Body of pancreas (tissue), 4 donors: ENCODE data around the gene CCDC190. TPM values are rescaled to one million over a fixed set of nuclear protein-coding genes. Genes with fewer than 3 reads are reported as not detected.

ENCODE experiments used
- ATAC-seq: fragments of 150-250 bp; one replicate; pipeline ENCODE4 v1.9.1; 2016
- DNase-seq, 4 donors: peaks; one replicate each; pipeline ENCODE4 v3.0.0-alpha.2; 2019
- H3K27ac ChIP-seq, 4 donors: fragments of 200-600 bp; sonication (generic); 1 replicate in 3 of 4; 2 replicates in 1 of 4; pipeline versions ENCODE4 v1.5.1 to v1.6.1; 2016 to 2019; ENCODE audit warnings: mild to moderate bottlenecking in 1 of 4, mixed read lengths in 1 of 4, moderate library complexity in 1 of 4
- H3K27me3 ChIP-seq, 2 donors: fragments of 200-600 bp; sonication (generic); one replicate each; pipeline ENCODE4 v1.6.0; 2016; ENCODE audit warnings: mild to moderate bottlenecking in 1 of 2
- H3K36me3 ChIP-seq, 2 donors: fragments of 200-600 bp; sonication (generic); replicated peaks in 1 of 2; 2 replicates each; pipeline ENCODE4 v1.5.1; 2016; ENCODE audit warnings: low read depth in 2 of 2; ENCODE audit not compliant: insufficient read depth in 1 of 2
- H3K4me1 ChIP-seq: fragments of 200-600 bp; sonication (generic); one replicate; pipeline ENCODE4 v1.6.0; 2016
- H3K4me3 ChIP-seq, 2 donors: fragments of 200-600 bp; sonication (generic); 1 replicate in 1 of 2; 2 replicates in 1 of 2; pipeline ENCODE4 v1.5.1; 2016 to 2019
- H3K9me3 ChIP-seq, 3 donors: fragments of 200-600 bp; sonication (generic); 1 replicate in 2 of 3; 2 replicates in 1 of 3; pipeline ENCODE4 v1.5.1; 2016
- POLR2A ChIP-seq, 3 donors: fragments of 450-650 bp; IDR thresholded peaks; one replicate each; pipeline ENCODE4 v1.6.1; 2016; ENCODE audit warnings: antibody characterized with exemption in 3 of 3, mild to moderate bottlenecking in 2 of 3
- WGBS, 2 donors: methylation state at CpG; one replicate each; pipeline ENCODE4 v1.1.5; 2017; 5-methylcytosine and 5-hydroxymethylcytosine counted together
- intact Hi-C: fragments of 100-400 bp; cut with DNase I; formaldehyde crosslinking; loops from one replicate; pipeline ENCODE4 v1.15.1; 2023
- total RNA-seq, 2 donors: library from RNA; depleted of rRNA; stranded (reverse); fragments of >200 nt; gene quantifications; one replicate each; pipeline ENCODE4 v1.1.0, GENCODE V29; 2016
- TF ChIP-seq, protein P1 (sequence below), 7 experiments: fragments of 450-650 bp in 4 of 7; fragments of 200-600 bp in 3 of 7; sonication (generic) in 3 of 7; IDR thresholded peaks; one replicate each; pipeline ENCODE4 v1.5.1; 2016 to 2019; ENCODE audit warnings: antibody characterized with exemption in 7 of 7

CCDC190 gene
- total RNA-seq, 2 donors from 2014 or later = not detected

DNA sequence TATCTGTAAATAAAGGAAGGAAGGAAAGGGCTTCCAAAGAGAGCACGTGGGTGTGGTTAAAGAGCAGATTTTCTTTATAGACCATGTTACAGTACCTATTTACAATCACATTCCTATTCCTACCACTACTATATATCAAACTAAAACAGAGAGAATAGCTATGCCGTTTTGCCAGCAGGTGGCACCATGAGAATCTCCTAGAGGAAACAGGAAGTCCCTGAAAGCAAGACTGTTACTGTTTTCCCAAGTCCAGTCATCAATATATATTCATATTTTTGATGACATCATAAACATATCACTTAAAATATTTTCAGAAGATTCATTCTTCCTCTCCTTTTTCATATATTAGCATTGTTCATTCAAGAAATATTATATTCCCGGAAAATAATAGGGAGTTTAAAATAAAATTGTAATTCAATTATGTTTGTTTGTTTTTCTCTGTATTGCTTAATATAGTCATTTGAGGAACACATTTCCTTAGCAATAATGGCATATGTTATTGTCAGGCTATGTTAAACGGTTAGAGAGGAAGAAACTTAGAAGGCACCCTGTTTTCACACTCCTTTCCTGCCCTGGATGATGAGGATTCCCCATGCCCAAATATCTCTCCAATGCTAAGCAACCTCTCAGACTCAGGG, 6.6 kb downstream of the CCDC190 start:
- Histone ChIP-seq H3K27ac (no peak overlapping the region), H3K4me3 (no peak overlapping the region), H3K36me3 (no peaks in the 10 kb centered on the region), H3K27me3 (no peaks in the 10 kb centered on the region), H3K9me3 (no peaks in the 10 kb centered on the region), H3K4me1 (no peaks in the 10 kb centered on the region)
- intact Hi-C loops = loop anchor here (10.0 kb wide), 1 partner anchor 320 kb away; no protein-coding TSS in a partner anchor
- peak; percentile 66 to 76 (median 72) for DNase-seq
- 20 to 24% methylated on average over 4 of the region's 4 CpGs for WGBS, 2 donors
- TF ChIP-seq, protein P1, sequence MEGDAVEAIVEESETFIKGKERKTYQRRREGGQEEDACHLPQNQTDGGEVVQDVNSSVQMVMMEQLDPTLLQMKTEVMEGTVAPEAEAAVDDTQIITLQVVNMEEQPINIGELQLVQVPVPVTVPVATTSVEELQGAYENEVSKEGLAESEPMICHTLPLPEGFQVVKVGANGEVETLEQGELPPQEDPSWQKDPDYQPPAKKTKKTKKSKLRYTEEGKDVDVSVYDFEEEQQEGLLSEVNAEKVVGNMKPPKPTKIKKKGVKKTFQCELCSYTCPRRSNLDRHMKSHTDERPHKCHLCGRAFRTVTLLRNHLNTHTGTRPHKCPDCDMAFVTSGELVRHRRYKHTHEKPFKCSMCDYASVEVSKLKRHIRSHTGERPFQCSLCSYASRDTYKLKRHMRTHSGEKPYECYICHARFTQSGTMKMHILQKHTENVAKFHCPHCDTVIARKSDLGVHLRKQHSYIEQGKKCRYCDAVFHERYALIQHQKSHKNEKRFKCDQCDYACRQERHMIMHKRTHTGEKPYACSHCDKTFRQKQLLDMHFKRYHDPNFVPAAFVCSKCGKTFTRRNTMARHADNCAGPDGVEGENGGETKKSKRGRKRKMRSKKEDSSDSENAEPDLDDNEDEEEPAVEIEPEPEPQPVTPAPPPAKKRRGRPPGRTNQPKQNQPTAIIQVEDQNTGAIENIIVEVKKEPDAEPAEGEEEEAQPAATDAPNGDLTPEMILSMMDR (IDR thresholded peaks at IDR 0.05) = peak; percentile 33 to 72 (median 66)
- TF ChIP-seq POLR2A (IDR thresholded peaks at IDR 0.05) = no peak
- ATAC-seq = peak; percentile 71

DNA sequence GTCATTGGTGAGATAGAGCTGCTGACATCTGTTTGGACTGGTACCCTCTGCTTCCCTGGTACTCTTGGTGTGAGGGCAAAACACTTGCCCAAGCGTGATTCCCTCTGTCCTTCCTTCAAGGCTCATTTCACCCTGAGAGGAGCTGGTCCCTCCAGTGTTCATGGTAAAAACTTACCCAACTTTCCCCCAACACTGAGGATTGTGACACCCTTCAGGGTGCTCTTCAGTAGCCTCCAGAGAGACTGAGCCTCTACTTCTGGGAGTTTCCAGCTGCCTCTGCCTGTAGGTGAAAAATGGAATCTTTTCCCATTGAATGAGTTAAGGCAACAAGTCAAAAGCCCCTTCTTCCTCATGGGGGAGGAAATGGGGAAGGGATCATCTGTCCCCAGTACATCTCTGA, 9.6 kb downstream of the CCDC190 start:
- H3K4me3 ChIP-seq = no peak overlapping the region
- intact Hi-C loops = loop anchor here (10.0 kb wide), 1 partner anchor 323 kb away; no protein-coding TSS in a partner anchor
- no peak for ATAC-seq
- no peaks in the 10 kb centered on the region for H3K27me3 ChIP-seq
- H3K4me1 ChIP-seq = no peaks in the 10 kb centered on the region
- 71 to 100% methylated on average over 1 of the region's 1 CpG for WGBS, 2 donors
- no peak overlapping the region for H3K27ac ChIP-seq
- no peaks in the 10 kb centered on the region for H3K36me3 ChIP-seq
- DNase-seq = no peak
- no peak for TF ChIP-seq POLR2A (IDR thresholded peaks at IDR 0.05)
- TF ChIP-seq, protein P1 (IDR thresholded peaks at IDR 0.05) = no peak
- H3K9me3 ChIP-seq = no peaks in the 10 kb centered on the region

DNA sequence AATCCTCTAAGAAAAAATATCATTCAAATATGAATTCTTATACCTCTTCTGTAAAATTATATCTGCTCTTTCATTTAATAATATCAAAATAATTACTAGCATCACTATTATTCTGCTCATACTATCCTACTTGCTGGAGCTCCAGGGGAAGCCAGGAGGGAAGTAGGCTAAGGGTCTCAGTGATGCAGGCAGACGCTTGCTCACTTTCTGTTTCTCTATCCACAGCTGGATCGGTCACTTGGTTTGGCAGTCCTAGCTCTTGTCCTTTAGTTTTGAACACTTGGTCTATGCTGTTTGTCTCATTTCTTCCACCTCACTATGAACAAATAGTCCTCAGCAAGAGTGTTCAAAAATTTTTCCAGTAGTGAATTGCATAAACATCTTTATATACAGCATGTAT, 11.3 kb downstream of the CCDC190 start:
- TF ChIP-seq POLR2A (IDR thresholded peaks at IDR 0.05) = no peak
- TF ChIP-seq, protein P1 (IDR thresholded peaks at IDR 0.05) = no peak
- Histone ChIP-seq H3K9me3 (no peaks in the 10 kb centered on the region), H3K36me3 (no peaks in the 10 kb centered on the region), H3K4me3 (no peak overlapping the region), H3K27me3 (no peaks in the 10 kb centered on the region), H3K4me1 (no peaks in the 10 kb centered on the region), H3K27ac (no peak overlapping the region)
- ATAC-seq = no peak
- intact Hi-C loops = loop anchor here (10.0 kb wide), 1 partner anchor 325 kb away; no protein-coding TSS in a partner anchor
- no peak for DNase-seq
- WGBS, 2 donors = 66 to 72% methylated on average over 2 of the region's 2 CpGs

DNA sequence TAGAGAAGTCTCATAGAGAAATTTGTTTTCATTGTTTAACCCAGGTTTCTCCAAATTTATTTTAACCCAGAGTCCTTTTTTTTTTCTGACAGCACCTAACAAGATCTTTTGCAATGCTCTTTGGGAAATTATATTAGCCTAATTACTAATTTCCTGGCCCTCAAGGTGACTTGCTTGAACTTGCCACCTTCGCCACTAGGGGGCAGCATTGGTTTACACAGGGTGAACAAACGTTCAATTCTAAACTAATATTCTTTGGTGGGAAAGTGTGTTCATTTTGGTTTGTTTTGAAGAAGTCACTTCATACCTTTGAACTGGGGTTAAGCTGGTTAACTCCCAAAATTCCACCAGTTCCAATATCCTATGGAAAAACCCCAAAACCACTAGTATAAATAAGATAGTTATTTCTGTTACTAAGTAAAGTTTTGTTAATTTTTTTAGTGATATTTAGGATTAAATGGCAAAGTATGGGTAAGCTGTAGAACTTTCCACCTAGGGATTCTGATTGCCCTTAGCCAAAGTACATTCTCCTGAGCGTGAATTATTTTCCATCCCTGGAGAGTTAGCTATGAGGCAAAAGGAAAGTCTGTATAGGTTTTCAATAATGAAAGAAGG, 13.0 kb downstream of the CCDC190 start:
- WGBS, 2 donors = 3 to 4% methylated on average over 3 of the region's 3 CpGs
- DNase-seq (peak; percentile 75 to 86 (median 78)), ATAC-seq (no peak)
- Histone ChIP-seq H3K27ac (no peak overlapping the region), H3K9me3 (no peaks in the 10 kb centered on the region), H3K27me3 (no peaks in the 10 kb centered on the region), H3K4me3 (no peak overlapping the region), H3K36me3 (no peaks in the 10 kb centered on the region), H3K4me1 (no peaks in the 10 kb centered on the region)
- intact Hi-C loops = no loop called here
- TF ChIP-seq POLR2A (IDR thresholded peaks at IDR 0.05) = no peak
- TF ChIP-seq, protein P1 (IDR thresholded peaks at IDR 0.05) = peak; percentile 71 to 99 (median 75)
